Mesenteric fat pad (tissue), 1 donor: ENCODE results near the gene SATB2. TPM values are rescaled to one million over a fixed set of nuclear protein-coding genes. Genes with fewer than 3 reads are reported as not detected.

Source experiments
- DNase-seq: peaks from one replicate; pipeline ENCODE4 v3.0.0-alpha.2; 2020; ENCODE audit warnings: low spot score
- total RNA-seq: library from RNA; stranded (reverse); fragmentation: NEBNext Ultra II Directional; extraction: Animal tissue kit (Norgen Biotek cat#: 25700); gene quantifications from one replicate; pipeline ENCODE4 v1.2.1, GENCODE V29; 2021
- donor health status: DM: yes; HTN: yes; CAD: no.

The SATB2 gene
- total RNA-seq, 1 donor from 2014 or later = 8.3 TPM

- DNase-seq = no peak
These were observed 4.8 kb downstream of the SATB2 start for GRCh38 chr2:199452991-199453379.

DNA sequence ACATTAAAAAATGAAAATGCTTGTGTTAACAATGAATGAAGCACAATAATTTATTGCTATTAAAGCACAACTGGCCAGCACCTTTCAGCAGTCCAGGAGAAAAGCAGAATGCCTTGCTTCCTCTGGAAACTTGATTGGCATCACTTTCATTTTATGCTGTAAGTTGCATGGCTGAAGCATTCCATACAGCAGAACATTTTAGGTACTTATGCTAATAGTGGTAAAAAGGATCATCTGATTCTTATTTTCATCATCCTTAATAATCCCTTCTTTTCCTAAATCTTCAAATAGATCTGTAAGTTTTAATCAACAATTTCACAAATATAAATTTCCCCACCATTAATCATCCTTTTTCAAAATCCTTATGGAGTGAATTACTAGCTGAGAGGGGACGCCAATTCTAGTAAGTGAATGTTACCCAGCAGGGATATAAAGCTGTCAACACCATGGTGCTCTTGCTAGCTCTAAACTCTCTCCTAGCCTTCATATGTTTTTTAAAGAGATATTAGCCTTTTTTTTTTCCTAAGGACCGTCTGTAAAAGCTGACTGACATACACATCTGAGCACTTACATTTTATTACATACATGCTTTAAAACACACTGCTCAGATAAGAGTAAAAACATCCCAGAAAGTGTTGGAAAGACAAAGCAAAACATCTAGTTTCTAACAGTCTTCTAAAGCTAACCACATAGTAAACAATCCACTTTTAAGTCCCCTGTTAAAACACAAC lies 5.3 kb downstream of the SATB2 start:
- DNase-seq = no peak

GRCh38 chr2:199449956-199450355 lies 7.8 kb downstream of the SATB2 start:
- DNase-seq = no peak

DNA sequence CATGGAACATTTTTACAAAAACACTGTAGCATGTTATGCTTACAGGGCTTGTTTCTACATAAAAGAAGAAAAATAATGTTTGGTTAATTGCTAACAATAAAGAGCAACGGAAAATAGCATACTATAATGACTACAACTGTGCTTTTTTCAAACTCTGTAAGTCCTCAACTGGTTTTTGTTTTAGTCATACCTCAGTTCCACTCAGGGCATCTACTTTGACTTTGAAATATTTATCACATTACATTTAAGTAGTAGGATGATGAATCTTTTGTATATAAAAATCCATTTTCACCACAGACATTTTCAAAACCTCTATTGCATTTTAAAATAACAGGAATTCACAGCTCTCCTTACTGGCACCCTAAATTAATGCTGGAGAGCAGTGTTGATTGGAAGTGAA lies 8.3 kb downstream of the SATB2 start:
- DNase-seq = no peak

GRCh38 chr2:199446996-199447576 lies 10.7 kb downstream of the SATB2 start:
- no peak for DNase-seq

GRCh38 chr2:199444749-199445148 lies 13.0 kb downstream of the SATB2 start:
- DNase-seq = no peak

DNA sequence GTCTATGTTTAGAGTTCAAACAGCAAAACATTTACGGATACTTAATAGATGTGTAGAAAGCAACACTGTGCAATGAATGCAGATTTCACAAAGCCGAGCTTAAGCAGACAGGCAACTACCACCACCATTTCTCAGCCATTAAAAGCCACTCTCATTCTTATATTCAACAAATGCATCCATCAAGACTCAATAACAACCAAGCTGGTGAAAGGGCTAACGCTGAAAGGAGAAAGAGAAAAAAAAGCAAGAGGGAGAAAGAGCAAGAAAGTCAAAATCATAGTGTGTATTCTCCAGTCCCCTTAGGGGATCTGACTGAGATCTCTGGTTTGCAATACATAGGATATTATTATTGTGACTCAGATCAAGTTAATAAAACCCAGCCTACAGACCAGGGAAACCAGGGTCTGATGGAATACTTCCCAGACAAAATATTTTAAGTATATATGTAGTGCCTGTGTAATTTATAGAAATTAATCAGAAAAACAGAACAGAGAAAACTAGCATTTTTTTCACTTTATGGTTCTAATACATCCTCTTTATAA lies 14.1 kb downstream of the SATB2 start:
- DNase-seq = no peak

- no peak for DNase-seq
These were observed 15.6 kb downstream of the SATB2 start for GRCh38 chr2:199442173-199442572.

- no peak for DNase-seq
These were observed 16.0 kb downstream of the SATB2 start for GRCh38 chr2:199441759-199442158.

GRCh38 chr2:199440118-199440517 lies 17.6 kb downstream of the SATB2 start:
- DNase-seq = no peak

- no peak for DNase-seq
These were observed 18.2 kb downstream of the SATB2 start for GRCh38 chr2:199439542-199439941.

DNA sequence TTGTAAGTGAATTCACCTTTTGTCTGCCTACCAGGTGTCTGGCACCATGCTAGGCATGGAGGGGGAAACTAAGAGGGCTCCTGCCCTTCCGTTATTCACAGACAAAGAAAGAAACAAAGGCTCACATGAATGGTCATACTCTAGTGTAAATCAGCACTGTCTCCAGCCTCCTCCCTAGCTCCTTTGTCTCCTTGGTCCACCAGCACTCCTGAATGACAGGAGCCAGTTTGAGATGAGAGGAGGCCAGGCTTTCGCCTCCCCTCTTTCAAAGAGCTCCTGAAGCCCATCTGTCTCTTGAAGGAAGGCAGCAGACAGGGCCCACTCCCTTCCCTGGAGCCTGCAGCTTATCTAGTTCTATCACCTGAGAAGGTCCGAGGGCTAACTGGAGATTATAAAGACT lies 18.7 kb downstream of the SATB2 start:
- DNase-seq = no peak

GRCh38 chr2:199434555-199434954 lies 23.2 kb downstream of the SATB2 start:
- no peak for DNase-seq

- DNase-seq = no peak
These were observed 24.4 kb downstream of the SATB2 start for GRCh38 chr2:199433204-199433832.

- DNase-seq = no peak
These were observed 26.0 kb downstream of the SATB2 start for GRCh38 chr2:199431746-199432213.

GRCh38 chr2:199430214-199430613 lies 27.5 kb downstream of the SATB2 start:
- DNase-seq = no peak

GRCh38 chr2:199428291-199428690 lies 29.4 kb downstream of the SATB2 start:
- DNase-seq = no peak

DNA sequence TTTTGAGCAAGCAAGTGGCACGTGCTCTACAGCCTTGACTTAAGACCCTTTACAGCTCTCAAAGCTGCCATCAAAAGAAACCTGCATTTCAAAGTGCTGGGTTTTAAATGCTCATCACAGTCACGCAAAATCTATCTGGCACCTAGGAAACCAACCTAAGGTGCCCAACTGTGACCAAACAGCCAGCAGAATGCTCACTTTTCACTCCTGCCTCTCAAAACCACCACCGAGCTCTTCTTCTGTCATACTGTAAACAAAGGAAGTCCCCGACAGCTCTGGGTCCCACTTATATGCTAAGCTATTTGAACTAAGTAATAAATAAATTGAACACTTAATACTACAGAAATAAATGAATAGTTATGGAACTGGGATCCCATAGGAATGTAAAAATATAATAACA lies 33.6 kb downstream of the SATB2 start:
- DNase-seq = no peak

DNA sequence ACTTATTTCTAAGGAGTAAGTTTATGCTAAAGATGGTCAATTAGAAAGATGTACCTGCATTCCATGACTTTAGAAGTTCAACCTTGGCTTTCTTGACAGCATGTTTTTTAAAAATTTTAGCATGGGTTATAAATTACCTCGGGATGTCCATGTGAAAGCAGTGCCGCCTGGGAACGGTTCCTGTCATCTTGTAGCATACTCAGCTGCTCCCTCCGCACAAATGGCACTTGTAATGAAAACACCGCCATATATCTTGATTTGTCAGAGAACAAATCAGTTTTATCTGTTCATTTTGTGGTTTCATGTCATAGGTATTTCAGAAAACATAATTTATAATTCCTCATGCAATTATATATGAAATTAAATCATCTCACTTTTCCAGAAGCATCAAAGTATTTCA lies 38.3 kb downstream of the SATB2 start:
- no peak for DNase-seq

GRCh38 chr2:199414465-199414864 lies 43.3 kb downstream of the SATB2 start:
- no peak for DNase-seq

DNA sequence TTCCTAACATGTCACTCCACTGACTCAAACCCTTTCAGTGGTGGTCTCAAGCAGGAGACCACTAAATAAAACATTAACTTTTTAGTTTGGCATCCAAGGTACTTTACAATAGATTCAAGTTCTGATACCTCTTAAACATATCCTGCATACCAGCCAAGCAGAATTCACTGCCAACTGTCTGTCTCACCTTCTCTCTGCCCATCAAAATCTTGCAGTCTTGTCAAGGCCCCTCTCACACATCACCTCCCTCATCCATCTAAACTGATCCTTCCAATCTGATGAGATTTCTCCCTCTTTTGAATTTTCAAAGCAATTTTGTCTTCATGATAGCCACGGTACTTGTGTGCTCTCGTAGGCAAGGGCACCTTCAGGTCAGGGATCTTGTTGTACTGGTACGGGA lies 43.7 kb downstream of the SATB2 start:
- DNase-seq = no peak

- DNase-seq = no peak
These were observed 47.8 kb downstream of the SATB2 start for GRCh38 chr2:199409759-199410529.
